Progenitor cell of endocrine pancreas (in vitro differentiated cells): ENCODE data around the gene ARHGAP40. TPM values are rescaled to one million over a fixed set of nuclear protein-coding genes. Genes with fewer than 3 reads are reported as not detected.

ENCODE experiments used
- DNase-seq: peaks from one replicate; pipeline ENCODE4 v3.0.0; 2021; ENCODE audit warnings: low spot score; ENCODE audit not compliant: unreplicated experiment
- H3K27ac Mint-ChIP-seq: 2 replicates; pipeline ENCODE4 v1.8.0; 2021; ENCODE audit warnings: mild to moderate bottlenecking, moderate library complexity, mixed read lengths
- H3K27me3 Mint-ChIP-seq: 2 replicates; pipeline ENCODE4 v1.8.0; 2021; ENCODE audit warnings: mixed read lengths
- H3K36me3 Mint-ChIP-seq: 2 replicates; pipeline ENCODE4 v1.8.0; 2022; ENCODE audit warnings: mixed read lengths; ENCODE audit not compliant: insufficient read depth
- H3K4me1 Mint-ChIP-seq: 2 replicates; pipeline ENCODE4 v1.8.0; 2021; ENCODE audit warnings: low read depth, mixed read lengths
- H3K4me3 Mint-ChIP-seq: 2 replicates; pipeline ENCODE4 v1.8.0; 2021; ENCODE audit warnings: low read depth, mild to moderate bottlenecking, moderate library complexity, mixed read lengths
- H3K9me3 Mint-ChIP-seq: 2 replicates; pipeline ENCODE4 v1.8.0; 2021; ENCODE audit warnings: low read depth, mixed read lengths
- total RNA-seq: library from RNA; stranded (reverse); gene quantifications from 2 replicates; pipeline ENCODE4 v1.2.1, GENCODE V29; 2021
- TF ChIP-seq, protein P1 (sequence below): fragments of 200-600 bp; sonication (generic); IDR thresholded peaks from one replicate; pipeline ENCODE4 v1.5.0; 2021; ENCODE audit warnings: antibody characterized with exemption, mild to moderate bottlenecking; ENCODE audit not compliant: unreplicated experiment

The ARHGAP40 gene
- total RNA-seq, 1 donor from 2014 or later, result not detected

DNA sequence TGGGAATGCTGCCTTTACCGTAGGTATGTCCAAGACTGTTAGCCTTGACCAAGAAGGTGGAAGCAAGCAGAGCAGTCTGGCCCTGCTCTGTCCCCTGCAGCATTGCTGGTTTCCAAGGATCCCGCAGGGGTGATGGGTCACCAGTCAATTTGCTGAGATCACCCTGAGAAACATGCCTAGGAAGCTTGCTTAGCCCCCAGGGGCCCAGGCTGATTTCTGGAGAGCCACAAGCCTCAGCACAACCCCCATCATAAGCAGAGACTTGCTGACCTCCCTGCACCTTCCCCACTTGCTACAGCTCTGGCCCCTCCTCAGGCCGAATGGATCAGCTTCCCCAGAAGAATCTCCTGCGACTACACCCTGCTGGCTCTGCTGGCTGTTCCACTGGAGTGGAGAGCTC lies 21.5 kb downstream of the ARHGAP40 start:
- H3K4me3 Mint-ChIP-seq, result no peak overlapping the region
- no peaks in the 10 kb centered on the region for H3K4me1 Mint-ChIP-seq
- peaks cover 7% of the 10 kb centered on the region for H3K27me3 Mint-ChIP-seq
- no peak for DNase-seq
- TF ChIP-seq, protein P1, sequence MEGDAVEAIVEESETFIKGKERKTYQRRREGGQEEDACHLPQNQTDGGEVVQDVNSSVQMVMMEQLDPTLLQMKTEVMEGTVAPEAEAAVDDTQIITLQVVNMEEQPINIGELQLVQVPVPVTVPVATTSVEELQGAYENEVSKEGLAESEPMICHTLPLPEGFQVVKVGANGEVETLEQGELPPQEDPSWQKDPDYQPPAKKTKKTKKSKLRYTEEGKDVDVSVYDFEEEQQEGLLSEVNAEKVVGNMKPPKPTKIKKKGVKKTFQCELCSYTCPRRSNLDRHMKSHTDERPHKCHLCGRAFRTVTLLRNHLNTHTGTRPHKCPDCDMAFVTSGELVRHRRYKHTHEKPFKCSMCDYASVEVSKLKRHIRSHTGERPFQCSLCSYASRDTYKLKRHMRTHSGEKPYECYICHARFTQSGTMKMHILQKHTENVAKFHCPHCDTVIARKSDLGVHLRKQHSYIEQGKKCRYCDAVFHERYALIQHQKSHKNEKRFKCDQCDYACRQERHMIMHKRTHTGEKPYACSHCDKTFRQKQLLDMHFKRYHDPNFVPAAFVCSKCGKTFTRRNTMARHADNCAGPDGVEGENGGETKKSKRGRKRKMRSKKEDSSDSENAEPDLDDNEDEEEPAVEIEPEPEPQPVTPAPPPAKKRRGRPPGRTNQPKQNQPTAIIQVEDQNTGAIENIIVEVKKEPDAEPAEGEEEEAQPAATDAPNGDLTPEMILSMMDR, result no peak
- H3K9me3 Mint-ChIP-seq, result no peaks in the 10 kb centered on the region
- H3K27ac Mint-ChIP-seq, result no peak overlapping the region
- H3K36me3 Mint-ChIP-seq, result no peaks in the 10 kb centered on the region

- H3K9me3 Mint-ChIP-seq, result no peaks in the 10 kb centered on the region
- H3K36me3 Mint-ChIP-seq, result no peaks in the 10 kb centered on the region
- no peak overlapping the region for H3K4me3 Mint-ChIP-seq
- no peaks in the 10 kb centered on the region for H3K4me1 Mint-ChIP-seq
- peaks cover 6% of the 10 kb centered on the region for H3K27me3 Mint-ChIP-seq
- no peak overlapping the region for H3K27ac Mint-ChIP-seq
- DNase-seq, result no peak
- TF ChIP-seq, protein P1, result no peak
Observed at GRCh38 chr20:38624084-38624483, 22.5 kb downstream of the ARHGAP40 start.

DNA sequence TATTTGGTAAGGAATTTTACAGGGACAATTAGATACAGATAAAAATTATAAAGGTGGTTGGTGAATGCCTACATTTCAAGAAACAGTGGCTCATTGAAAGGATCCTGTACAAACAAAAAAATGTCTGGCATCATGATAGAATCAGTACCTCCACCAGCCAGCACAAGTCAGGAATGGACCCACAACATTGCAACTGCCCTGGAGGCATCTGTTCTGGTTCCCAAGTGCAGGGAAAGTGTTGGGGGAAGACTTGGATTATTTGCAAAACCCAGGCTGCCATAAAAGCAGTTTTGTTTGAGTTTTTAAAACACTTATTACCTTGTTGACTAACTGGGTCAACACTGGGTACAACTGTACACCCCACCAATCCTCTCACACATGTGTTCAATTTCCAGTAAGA lies 24.3 kb downstream of the ARHGAP40 start:
- H3K27ac Mint-ChIP-seq, result no peak overlapping the region
- no peaks in the 10 kb centered on the region for H3K9me3 Mint-ChIP-seq
- no peaks in the 10 kb centered on the region for H3K36me3 Mint-ChIP-seq
- no peak for DNase-seq
- H3K4me1 Mint-ChIP-seq, result no peaks in the 10 kb centered on the region
- no peaks in the 10 kb centered on the region for H3K27me3 Mint-ChIP-seq
- no peak overlapping the region for H3K4me3 Mint-ChIP-seq
- TF ChIP-seq, protein P1, result no peak

- H3K27ac Mint-ChIP-seq, result no peak overlapping the region
- DNase-seq, result no peak
- no peaks in the 10 kb centered on the region for H3K4me1 Mint-ChIP-seq
- TF ChIP-seq, protein P1, result no peak
- no peaks in the 10 kb centered on the region for H3K36me3 Mint-ChIP-seq
- no peak overlapping the region for H3K4me3 Mint-ChIP-seq
- no peaks in the 10 kb centered on the region for H3K9me3 Mint-ChIP-seq
- no peaks in the 10 kb centered on the region for H3K27me3 Mint-ChIP-seq
Observed at GRCh38 chr20:38626921-38627659, 25.5 kb downstream of the ARHGAP40 start.

DNA sequence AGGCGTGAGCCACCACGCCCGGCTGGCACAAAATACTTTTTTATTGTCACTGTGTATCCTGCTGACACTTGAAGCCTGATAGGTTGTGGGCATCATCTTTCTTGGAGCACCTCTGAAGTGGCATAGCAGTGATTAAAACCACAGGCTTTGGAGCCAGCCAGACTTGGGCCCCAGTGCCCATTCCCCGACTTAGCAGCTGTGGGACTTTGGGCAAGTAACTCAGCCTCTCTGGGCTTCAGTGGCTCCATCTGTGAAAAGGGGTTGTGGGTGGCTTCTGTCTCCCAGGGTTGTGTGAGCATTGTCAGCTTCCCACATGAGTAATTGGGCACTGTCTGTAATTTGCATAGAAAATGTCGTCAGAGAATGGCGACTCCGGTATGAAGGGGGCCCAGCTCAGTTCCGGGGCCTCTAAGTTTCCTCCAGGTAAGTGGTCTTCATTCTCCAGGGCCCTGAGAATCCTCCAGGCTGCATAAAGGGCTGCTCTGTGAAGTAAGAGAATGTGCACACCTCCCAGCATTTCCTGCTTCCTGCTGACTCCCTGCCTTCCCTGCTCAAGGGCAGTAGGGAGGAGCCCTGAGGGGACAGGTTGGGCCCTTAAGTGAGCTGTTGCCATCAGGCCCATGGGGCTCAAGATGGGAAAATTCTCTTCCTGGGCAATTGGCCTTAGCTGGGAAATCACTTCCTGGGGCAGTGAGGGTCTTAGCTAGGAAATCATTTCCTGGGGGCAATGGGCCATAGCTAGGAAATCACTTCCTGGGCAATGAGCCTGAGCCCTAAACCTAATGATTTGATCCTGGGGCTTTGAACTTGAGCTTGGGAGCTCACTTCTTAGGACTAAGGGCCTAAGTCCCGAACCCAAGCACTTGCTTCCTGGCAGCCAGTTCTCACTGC lies 27.2 kb downstream of the ARHGAP40 start:
- Mint-ChIP-seq H3K4me1 (no peaks in the 10 kb centered on the region), H3K27me3 (peaks cover 4% of the 10 kb centered on the region), H3K27ac (no peak overlapping the region), H3K36me3 (no peaks in the 10 kb centered on the region), H3K9me3 (no peaks in the 10 kb centered on the region), H3K4me3 (no peak overlapping the region)
- TF ChIP-seq, protein P1, result no peak
- no peak for DNase-seq
